ENCODE results near the gene HOXC12.

Gene HOXC12

DNA sequence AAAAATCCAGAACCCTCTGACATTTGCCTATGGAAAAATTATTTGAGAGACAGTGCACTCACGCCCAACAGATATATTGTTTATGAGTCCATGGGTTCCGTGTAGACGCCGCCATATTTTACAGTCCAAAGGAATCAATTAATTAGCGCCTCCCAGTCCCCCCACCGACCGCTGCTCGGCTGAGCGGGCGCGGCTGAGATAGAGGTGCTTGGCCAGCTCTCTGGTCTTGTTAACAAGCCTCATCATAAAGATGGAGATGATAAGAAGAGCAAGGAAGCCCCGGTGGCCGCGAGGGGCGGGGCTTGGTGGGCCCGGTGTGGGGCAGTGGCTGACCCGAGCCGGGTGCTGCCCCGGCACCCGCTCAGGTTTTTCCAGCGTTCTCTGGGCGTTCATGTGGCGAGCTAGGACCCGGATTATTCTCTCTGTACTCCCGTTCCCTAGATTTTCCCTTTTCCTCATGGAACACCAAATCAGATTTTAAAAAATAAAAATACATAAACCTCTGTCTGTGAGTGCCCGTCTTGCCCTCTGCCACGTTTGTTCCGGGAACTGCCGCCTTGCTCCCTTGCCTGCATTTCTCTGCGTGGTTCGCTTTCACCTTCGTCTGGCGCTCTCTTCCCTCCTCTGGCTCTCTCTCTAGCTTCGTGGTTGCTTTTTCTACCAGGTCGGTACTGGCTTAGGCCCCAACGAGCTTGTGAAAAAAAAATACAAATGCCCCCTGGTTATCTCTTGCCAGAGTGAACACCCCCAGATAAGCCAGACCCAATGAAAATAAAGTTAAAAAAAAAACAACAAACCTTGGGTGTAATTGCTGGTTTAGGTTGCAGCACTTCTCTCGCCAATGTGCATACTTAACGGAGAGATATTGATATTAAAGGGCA, 9.0 kb downstream of the HOXC12 start:
- H3K27me3 ChIP-seq (ENCODE audit: control insufficient read depth, insufficient read depth, low read length) = peaks cover 99% of the 10 kb centered on the region
- H3K4me1 ChIP-seq (ENCODE audit: control insufficient read depth, insufficient read depth, low read length) = no peaks in the 10 kb centered on the region
- H3K4me3 ChIP-seq (ENCODE audit: low read length) = no peak overlapping the region
- H3K9ac ChIP-seq (ENCODE audit: low read length) = no peak overlapping the region
- no peaks in the 10 kb centered on the region for H3K36me3 ChIP-seq (ENCODE audit: control insufficient read depth, insufficient read depth, low read length)
- H3K9me3 ChIP-seq (ENCODE audit: control insufficient read depth, low read length) = no peaks in the 10 kb centered on the region

DNA sequence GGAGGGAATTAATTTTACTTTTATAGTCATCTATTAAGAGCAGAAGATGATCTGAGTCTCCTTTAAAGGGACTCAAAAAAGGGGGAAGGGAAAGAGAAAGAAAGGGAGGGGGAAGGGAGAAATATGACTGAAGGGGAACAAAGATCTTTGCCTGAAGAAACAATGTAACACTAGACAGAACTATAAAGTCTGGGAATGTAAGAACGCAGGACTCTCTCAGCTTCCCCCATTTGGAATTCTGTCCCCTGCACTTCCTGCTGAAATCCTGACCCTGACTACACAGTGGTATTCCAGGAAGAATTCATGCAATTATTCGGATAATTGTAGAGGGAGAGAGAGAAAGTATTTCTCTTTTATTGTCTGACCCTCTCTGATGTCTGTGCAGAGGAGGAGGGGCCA, 9.6 kb downstream of the HOXC12 start:
- H3K4me1 ChIP-seq (ENCODE audit: control insufficient read depth, insufficient read depth, low read length) = no peaks in the 10 kb centered on the region
- H3K4me3 ChIP-seq (ENCODE audit: low read length) = no peak overlapping the region
- H3K9ac ChIP-seq (ENCODE audit: low read length) = no peak overlapping the region
- H3K27me3 ChIP-seq (ENCODE audit: control insufficient read depth, insufficient read depth, low read length) = peaks cover 100% of the 10 kb centered on the region
- no peaks in the 10 kb centered on the region for H3K36me3 ChIP-seq (ENCODE audit: control insufficient read depth, insufficient read depth, low read length)
- H3K9me3 ChIP-seq (ENCODE audit: control insufficient read depth, low read length) = no peaks in the 10 kb centered on the region

DNA sequence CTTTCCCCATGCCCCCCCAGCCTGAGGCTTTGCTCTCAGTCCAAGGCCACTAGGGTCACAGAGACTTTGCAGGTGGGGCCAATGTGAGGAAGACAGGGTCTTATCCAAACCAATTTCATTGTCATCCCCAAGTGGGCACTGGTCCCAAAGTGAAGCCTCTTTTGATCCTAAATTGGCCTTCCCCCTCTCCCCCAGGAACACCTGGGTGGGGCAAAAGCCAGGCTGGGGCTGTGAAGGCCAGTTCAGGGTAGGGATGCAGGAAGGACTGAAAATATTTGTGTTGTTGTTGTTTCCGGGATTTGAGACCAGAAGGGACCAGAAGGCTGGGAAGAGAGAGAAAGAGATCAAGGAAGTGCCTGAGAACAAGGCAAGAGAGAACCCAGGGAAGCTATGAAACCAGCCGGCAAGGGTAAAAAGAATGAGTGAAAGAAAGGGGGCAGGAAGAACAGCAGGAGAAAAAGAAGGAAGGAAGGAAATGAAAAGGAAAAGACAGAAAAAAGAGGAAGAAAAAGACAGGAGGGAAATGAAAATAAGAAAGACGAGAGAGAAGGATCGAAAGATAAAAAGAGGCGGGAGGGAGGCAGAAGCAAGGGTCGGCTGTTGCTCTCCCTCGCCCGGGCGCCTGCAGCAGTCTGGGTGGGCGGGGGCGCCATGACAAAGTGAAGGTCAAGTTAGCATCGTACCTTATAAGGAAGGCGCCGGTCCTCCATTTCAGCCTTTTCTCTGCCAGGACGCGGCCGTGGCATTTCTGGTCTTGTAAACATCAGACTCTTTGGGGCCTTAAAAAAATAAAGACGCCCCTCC, 10.8 kb downstream of the HOXC12 start:
- no peaks in the 10 kb centered on the region for H3K36me3 ChIP-seq (ENCODE audit: control insufficient read depth, insufficient read depth, low read length)
- H3K27me3 ChIP-seq (ENCODE audit: control insufficient read depth, insufficient read depth, low read length) = peaks cover 100% of the 10 kb centered on the region
- H3K9ac ChIP-seq (ENCODE audit: low read length) = no peak overlapping the region
- no peaks in the 10 kb centered on the region for H3K4me1 ChIP-seq (ENCODE audit: control insufficient read depth, insufficient read depth, low read length)
- H3K4me3 ChIP-seq (ENCODE audit: low read length) = no peak overlapping the region
- no peaks in the 10 kb centered on the region for H3K9me3 ChIP-seq (ENCODE audit: control insufficient read depth, low read length)

DNA sequence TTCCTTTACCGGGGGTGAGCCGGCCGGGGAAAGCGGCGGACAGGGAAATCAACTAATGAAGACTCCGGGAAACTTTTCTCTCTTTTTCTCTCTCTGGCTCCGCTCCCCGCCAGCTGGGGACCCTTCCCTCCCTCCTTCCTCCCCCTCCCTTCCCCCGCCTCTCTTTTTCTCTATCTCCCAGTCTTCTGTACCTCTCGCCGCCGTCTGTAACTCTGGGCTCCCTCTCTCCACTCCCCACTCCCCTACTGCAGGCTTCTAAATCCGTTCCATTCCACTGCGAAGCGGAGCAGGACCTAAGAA, 11.3 kb downstream of the HOXC12 start:
- Histone ChIP-seq H3K4me3 (ENCODE audit: low read length) (no peak overlapping the region), H3K36me3 (ENCODE audit: control insufficient read depth, insufficient read depth, low read length) (no peaks in the 10 kb centered on the region), H3K9ac (ENCODE audit: low read length) (no peak overlapping the region), H3K27me3 (ENCODE audit: control insufficient read depth, insufficient read depth, low read length) (peaks cover 100% of the 10 kb centered on the region), H3K9me3 (ENCODE audit: control insufficient read depth, low read length) (no peaks in the 10 kb centered on the region), H3K4me1 (ENCODE audit: control insufficient read depth, insufficient read depth, low read length) (no peaks in the 10 kb centered on the region)

DNA sequence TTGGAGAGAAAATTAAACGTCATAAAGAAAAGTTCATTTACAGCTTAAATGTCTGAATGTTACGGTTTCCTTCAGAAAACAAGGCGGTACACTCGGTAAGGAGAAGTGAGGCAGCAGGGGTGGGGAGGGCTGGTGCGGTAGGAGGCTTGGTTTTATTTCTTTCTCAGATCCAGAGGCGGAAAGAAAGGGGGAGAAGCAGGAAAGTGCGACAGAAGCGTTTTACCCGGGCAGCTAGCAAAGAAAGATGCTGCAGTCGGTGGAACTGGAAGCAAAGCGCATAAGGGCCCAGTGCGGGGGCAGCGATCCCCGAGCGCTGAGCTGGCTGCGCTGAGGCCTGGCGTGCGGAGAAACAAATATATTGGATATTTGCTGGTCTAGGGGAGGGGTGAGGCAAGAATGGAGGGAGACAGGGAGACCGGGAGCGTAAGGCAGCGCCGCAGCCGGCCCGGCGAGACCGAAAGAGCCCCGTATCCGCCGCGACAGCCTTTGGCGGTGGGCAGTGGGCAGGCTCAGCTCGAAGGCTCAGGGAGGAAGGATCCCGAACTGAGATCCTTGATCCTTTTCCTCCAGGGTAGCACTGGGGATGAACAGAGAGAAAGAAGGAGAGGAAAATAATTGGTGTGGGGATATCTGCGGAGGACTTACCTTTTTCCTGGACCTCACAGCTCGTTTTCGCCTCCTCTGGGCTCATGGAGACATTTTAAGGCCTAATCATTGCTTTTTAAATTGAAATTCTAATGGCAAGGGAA, 11.9 kb downstream of the HOXC12 start:
- H3K4me3 ChIP-seq (ENCODE audit: low read length) = no peak overlapping the region
- peaks cover 100% of the 10 kb centered on the region for H3K27me3 ChIP-seq (ENCODE audit: control insufficient read depth, insufficient read depth, low read length)
- H3K9ac ChIP-seq (ENCODE audit: low read length) = no peak overlapping the region
- H3K9me3 ChIP-seq (ENCODE audit: control insufficient read depth, low read length) = no peaks in the 10 kb centered on the region
- H3K36me3 ChIP-seq (ENCODE audit: control insufficient read depth, insufficient read depth, low read length) = no peaks in the 10 kb centered on the region
- no peaks in the 10 kb centered on the region for H3K4me1 ChIP-seq (ENCODE audit: control insufficient read depth, insufficient read depth, low read length)

DNA sequence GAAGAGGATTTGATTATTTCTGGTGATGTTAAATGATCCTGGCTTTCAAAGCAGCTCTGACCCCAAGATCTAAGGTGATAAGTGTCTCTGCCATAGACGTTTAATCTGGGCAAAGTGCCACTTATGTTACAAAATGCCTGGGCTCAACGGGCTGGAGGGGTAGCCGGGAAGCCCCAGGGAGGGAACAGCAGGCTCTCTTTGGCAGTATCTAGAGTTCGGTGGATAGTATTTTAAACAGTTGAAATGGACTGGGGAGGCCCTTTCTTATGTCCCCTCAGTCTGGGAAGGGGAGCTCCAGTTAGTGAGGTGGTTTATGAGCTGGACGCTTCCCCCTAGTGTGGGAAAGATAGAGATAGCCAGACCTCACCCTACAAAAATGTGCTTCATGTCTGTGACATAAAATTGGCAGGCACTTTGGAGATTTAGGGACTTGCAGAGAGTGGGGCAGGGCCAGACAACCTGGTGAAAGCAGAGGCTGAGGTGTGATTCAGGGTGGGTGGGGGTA, 12.8 kb downstream of the HOXC12 start:
- no peak overlapping the region for H3K4me3 ChIP-seq (ENCODE audit: low read length)
- no peaks in the 10 kb centered on the region for H3K36me3 ChIP-seq (ENCODE audit: control insufficient read depth, insufficient read depth, low read length)
- peaks cover 100% of the 10 kb centered on the region for H3K27me3 ChIP-seq (ENCODE audit: control insufficient read depth, insufficient read depth, low read length)
- no peaks in the 10 kb centered on the region for H3K4me1 ChIP-seq (ENCODE audit: control insufficient read depth, insufficient read depth, low read length)
- H3K9ac ChIP-seq (ENCODE audit: low read length) = no peak overlapping the region
- no peaks in the 10 kb centered on the region for H3K9me3 ChIP-seq (ENCODE audit: control insufficient read depth, low read length)

DNA sequence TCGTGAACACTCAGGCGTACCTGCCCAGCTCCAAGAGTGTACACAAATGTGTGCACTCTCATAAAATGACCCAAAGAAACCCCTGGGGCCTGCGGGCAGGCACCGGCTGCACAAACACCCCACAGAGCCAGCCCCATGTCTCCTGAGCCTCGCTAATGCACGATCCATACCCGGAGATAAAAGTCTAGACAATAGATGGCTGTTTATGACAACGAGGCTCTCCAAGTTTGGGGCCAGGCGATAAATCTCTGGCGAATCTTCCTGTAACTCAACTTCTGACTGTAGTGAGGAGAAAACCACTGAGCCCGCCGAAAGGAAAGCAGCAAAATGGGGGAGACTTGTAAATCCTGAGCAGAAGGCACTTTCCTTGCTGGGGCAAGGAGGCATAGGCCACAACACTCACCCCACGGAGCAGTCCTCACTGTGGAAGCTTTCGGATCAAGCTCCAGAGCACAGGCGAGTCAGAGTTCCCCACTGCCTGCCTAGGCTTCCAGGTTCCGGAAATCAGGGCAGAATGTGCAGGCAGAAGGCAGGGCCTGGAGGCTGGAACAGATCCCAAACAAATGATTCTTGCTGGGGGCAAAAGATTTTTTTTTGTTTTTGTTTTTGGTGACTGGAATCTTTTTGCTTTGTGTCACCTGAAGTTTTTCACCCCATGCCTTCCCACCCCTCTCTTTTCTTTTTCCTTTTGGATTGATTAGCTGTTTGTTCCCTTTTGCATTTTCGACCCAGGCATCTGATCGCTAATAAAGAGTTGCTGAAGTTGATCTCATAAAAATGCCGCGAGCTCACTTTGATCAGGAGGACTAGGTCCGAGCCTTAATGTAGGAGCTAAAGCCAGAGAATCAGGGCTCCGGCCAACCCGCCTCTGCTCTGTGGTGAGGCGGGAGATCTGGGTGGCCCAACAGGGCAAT, 13.8 kb downstream of the HOXC12 start:
- no peaks in the 10 kb centered on the region for H3K9me3 ChIP-seq (ENCODE audit: control insufficient read depth, low read length)
- peaks cover 100% of the 10 kb centered on the region for H3K27me3 ChIP-seq (ENCODE audit: control insufficient read depth, insufficient read depth, low read length)
- H3K36me3 ChIP-seq (ENCODE audit: control insufficient read depth, insufficient read depth, low read length) = no peaks in the 10 kb centered on the region
- H3K4me1 ChIP-seq (ENCODE audit: control insufficient read depth, insufficient read depth, low read length) = no peaks in the 10 kb centered on the region
- H3K4me3 ChIP-seq (ENCODE audit: low read length) = no peak overlapping the region
- H3K9ac ChIP-seq (ENCODE audit: low read length) = no peak overlapping the region

DNA sequence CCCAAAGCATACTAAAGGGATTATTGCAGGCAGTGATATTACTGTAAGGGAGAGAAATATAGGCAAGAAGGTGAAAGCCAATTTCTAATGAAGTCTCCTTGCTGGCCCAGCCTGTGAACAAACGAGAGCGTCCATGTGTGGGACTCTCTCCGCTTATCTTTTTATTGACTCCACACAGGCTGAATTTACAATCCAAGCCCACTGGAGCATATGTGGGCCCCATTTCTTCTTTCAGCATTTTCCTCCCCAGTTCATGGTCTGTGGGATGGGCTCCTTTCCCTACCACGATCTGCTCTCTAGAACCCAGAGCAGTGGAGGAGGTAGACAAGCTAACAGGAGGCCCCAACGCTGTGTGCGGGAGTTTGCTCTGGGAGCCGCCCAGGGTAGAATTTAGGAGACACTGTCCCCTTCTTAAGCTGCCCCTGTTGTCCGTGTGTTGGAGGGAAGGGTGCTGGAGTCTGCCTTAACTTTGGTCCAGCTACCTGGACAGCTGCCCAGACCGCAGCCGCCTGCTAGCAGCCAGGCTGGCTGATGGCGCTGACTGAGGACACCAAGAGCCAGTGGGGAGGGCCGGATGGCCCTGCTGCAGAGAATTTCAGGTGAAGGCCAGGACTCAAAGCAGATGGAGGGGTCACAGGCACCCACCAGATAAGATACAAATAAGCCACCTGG, 15.0 kb downstream of the HOXC12 start:
- H3K27me3 ChIP-seq (ENCODE audit: control insufficient read depth, insufficient read depth, low read length) = peaks cover 100% of the 10 kb centered on the region
- H3K36me3 ChIP-seq (ENCODE audit: control insufficient read depth, insufficient read depth, low read length) = no peaks in the 10 kb centered on the region
- H3K9me3 ChIP-seq (ENCODE audit: control insufficient read depth, low read length) = no peaks in the 10 kb centered on the region
- H3K4me3 ChIP-seq (ENCODE audit: low read length) = no peak overlapping the region
- peaks cover 7% of the 10 kb centered on the region for H3K4me1 ChIP-seq (ENCODE audit: control insufficient read depth, insufficient read depth, low read length)
- H3K9ac ChIP-seq (ENCODE audit: low read length) = no peak overlapping the region

DNA sequence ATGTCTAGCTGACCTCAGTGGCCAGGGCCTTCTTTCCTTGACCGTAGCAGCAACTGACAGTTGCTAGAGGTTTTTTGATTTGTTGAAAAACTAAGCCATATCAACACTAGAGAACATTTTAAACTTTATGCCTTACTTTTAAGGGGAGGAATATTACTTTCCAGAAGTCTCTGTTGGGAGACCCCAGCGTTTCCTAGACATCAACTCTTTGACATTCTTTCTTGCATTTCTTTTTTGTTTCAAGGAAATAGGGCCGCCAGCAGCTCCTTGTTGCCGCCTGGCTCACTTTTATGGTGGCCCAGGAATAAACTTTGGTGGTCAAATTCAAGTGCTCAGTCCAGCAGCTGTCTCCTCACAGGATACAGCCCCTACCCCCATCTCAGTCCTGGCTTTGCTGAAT, 15.7 kb downstream of the HOXC12 start:
- Histone ChIP-seq H3K9me3 (ENCODE audit: control insufficient read depth, low read length) (no peaks in the 10 kb centered on the region), H3K9ac (ENCODE audit: low read length) (no peak overlapping the region), H3K4me3 (ENCODE audit: low read length) (no peak overlapping the region), H3K27me3 (ENCODE audit: control insufficient read depth, insufficient read depth, low read length) (peaks cover 100% of the 10 kb centered on the region), H3K36me3 (ENCODE audit: control insufficient read depth, insufficient read depth, low read length) (no peaks in the 10 kb centered on the region), H3K4me1 (ENCODE audit: control insufficient read depth, insufficient read depth, low read length) (peaks cover 12% of the 10 kb centered on the region)

DNA sequence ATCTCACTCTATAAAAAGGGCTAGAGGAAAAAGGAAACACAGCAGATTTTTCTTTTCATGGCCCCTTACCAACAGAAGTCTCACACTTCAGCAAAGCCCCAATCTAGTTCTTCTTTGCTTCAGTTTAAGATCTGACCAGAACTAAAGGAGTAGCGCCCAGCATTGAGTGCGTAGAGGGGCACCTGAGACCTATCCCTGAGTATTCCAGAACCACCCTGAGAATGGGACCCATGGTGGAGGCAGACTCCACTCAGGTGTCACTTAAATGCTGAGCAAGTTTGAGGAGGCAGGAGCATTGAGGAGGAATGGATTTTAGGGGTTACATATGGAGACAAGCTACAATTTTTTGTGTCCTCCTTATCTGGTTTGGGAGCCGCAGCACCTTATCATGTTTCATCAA, 16.4 kb downstream of the HOXC12 start:
- Histone ChIP-seq H3K36me3 (ENCODE audit: control insufficient read depth, insufficient read depth, low read length) (no peaks in the 10 kb centered on the region), H3K9me3 (ENCODE audit: control insufficient read depth, low read length) (no peaks in the 10 kb centered on the region), H3K4me3 (ENCODE audit: low read length) (no peak overlapping the region), H3K27me3 (ENCODE audit: control insufficient read depth, insufficient read depth, low read length) (peaks cover 100% of the 10 kb centered on the region), H3K9ac (ENCODE audit: low read length) (no peak overlapping the region), H3K4me1 (ENCODE audit: control insufficient read depth, insufficient read depth, low read length) (peaks cover 15% of the 10 kb centered on the region)

DNA sequence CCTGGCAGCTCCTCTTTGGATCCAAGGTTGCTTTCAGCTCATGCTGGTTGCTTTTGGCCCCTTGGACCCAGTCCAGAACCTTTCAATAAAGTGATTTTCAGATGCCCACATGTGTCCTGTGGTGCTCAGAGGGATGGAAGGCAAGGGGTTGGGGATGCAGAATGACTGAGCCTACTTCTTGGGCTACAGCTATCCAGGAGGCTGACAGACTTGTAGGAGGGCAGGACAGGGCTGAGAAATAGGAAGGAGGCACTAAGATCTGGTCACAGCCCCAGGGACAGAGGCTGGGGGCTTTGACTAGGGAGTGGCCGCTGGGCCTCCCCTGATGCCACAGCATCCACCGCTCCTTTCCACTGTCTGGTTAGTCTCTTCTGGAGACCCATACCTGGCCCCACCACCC, 17.0 kb downstream of the HOXC12 start:
- Histone ChIP-seq H3K4me1 (ENCODE audit: control insufficient read depth, insufficient read depth, low read length) (peaks cover 15% of the 10 kb centered on the region), H3K9me3 (ENCODE audit: control insufficient read depth, low read length) (no peaks in the 10 kb centered on the region), H3K36me3 (ENCODE audit: control insufficient read depth, insufficient read depth, low read length) (no peaks in the 10 kb centered on the region), H3K9ac (ENCODE audit: low read length) (no peak overlapping the region), H3K4me3 (ENCODE audit: low read length) (no peak overlapping the region), H3K27me3 (ENCODE audit: control insufficient read depth, insufficient read depth, low read length) (peaks cover 100% of the 10 kb centered on the region)
